OCI-LY3 (cell line): Measurements from ENCODE around the gene NKAIN2.

Experiments
- H2AFZ ChIP-seq: fragments of 200-600, 300-600 bp; shearing (Covaris generic); 2 replicates; pipeline ENCODE4 v1.6.0; 2014; ENCODE audit warnings: antibody characterized with exemption, low read depth, low read length
- H3K27ac ChIP-seq: fragments of 200-600, 300-600 bp; sonication (generic); 2 replicates; pipeline ENCODE4 v1.5.1; 2014; ENCODE audit warnings: mild to moderate bottlenecking, low read length, moderate library complexity, mixed read lengths
- H3K27me3 ChIP-seq: fragments of 200-600, 300-600 bp; sonication (generic); 2 replicates; pipeline ENCODE4 v1.6.1; 2014; ENCODE audit warnings: low read depth, low read length, mixed read lengths
- H3K36me3 ChIP-seq: fragments of 200-600, 300-600 bp; sonication (generic); replicated peaks from 2 replicates; pipeline ENCODE3; 2014; ENCODE audit warnings: low read depth, low read length, mixed read lengths
- H3K4me1 ChIP-seq: fragments of 300-600, 200-600 bp; sonication (generic); 2 replicates; pipeline ENCODE4 v1.6.1; 2014; ENCODE audit warnings: low read length, mixed read lengths
- H3K4me2 ChIP-seq: fragments of 200-600, 300-600 bp; sonication (generic); 2 replicates; pipeline ENCODE4 v1.6.1; 2014; ENCODE audit warnings: low read length, mixed read lengths
- H3K4me3 ChIP-seq: fragments of 300-600, 200-600 bp; sonication (generic); 2 replicates; pipeline ENCODE4 v1.5.1; 2014; ENCODE audit warnings: antibody characterized with exemption, mild to moderate bottlenecking, low read length, moderate library complexity
- H3K79me2 ChIP-seq: fragments of 300-600, 200-600 bp; shearing (Covaris generic); 2 replicates; pipeline ENCODE4 v1.6.1; 2014; ENCODE audit warnings: mild to moderate bottlenecking, low read length, mixed read lengths
- H3K9ac ChIP-seq: fragments of 300-600, 200-600 bp; shearing (Covaris generic); 2 replicates; pipeline ENCODE4 v1.6.0; 2014; ENCODE audit warnings: mild to moderate bottlenecking, low read length, moderate library complexity
- H3K9me3 ChIP-seq: fragments of 200-600, 300-600 bp; shearing (Covaris generic); 2 replicates; pipeline ENCODE4 v1.6.1; 2014; ENCODE audit warnings: low read length, mixed read lengths; ENCODE audit not compliant: insufficient read depth
- H4K20me1 ChIP-seq: fragments of 200-600, 300-600 bp; sonication (generic); 2 replicates; pipeline ENCODE4 v1.6.1; 2016; ENCODE audit warnings: low read length, mixed read lengths; ENCODE audit not compliant: insufficient read depth
- EZH2phosphoT487 ChIP-seq: fragments of 200-600 bp; shearing (Covaris generic); IDR thresholded peaks from 2 replicates; pipeline ENCODE4 v1.6.1; 2018; ENCODE audit warnings: antibody characterized with exemption, mixed run types, low read depth
- TF ChIP-seq, protein P1 (sequence below): fragments of 200-600, 300-600 bp; sonication (generic); IDR thresholded peaks from 2 replicates; pipeline ENCODE4 v1.5.1; 2014; ENCODE audit warnings: antibody characterized with exemption, low read length, low read depth

The NKAIN2 gene

DNA sequence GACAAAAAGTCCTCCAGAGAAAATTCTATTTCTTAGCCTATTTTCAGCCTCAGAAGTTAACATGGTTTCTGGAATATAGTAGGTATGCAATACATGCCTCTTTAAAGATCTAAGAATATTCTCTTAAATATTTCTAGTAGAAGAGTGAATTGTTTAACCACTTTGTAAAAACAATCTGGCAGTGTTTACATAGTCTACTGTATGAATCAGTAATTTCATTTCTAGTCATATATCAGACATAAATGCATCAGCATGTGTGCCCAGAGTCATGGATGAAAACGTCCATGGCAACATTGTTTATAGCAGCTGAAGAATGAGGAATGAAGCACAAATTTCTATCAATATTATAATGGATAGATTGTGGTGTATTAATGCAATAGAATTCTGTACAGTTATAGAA lies 124.9 kb downstream of the NKAIN2 start:
- Histone ChIP-seq H4K20me1 (no peaks in the 10 kb centered on the region), H3K4me1 (peaks cover 39% of the 10 kb centered on the region), H3K79me2 (no peaks in the 10 kb centered on the region), H3K9ac (no peak overlapping the region), H3K36me3 (peaks cover 3% of the 10 kb centered on the region), H3K4me3 (no peak overlapping the region), H2AFZ (no peak overlapping the region), H3K27me3 (no peaks in the 10 kb centered on the region), H3K9me3 (no peaks in the 10 kb centered on the region), H3K4me2 (no peak overlapping the region), H3K27ac (no peak overlapping the region)
- TF ChIP-seq EZH2phosphoT487: no peak
- TF ChIP-seq, protein P1, sequence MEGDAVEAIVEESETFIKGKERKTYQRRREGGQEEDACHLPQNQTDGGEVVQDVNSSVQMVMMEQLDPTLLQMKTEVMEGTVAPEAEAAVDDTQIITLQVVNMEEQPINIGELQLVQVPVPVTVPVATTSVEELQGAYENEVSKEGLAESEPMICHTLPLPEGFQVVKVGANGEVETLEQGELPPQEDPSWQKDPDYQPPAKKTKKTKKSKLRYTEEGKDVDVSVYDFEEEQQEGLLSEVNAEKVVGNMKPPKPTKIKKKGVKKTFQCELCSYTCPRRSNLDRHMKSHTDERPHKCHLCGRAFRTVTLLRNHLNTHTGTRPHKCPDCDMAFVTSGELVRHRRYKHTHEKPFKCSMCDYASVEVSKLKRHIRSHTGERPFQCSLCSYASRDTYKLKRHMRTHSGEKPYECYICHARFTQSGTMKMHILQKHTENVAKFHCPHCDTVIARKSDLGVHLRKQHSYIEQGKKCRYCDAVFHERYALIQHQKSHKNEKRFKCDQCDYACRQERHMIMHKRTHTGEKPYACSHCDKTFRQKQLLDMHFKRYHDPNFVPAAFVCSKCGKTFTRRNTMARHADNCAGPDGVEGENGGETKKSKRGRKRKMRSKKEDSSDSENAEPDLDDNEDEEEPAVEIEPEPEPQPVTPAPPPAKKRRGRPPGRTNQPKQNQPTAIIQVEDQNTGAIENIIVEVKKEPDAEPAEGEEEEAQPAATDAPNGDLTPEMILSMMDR: no peak

DNA sequence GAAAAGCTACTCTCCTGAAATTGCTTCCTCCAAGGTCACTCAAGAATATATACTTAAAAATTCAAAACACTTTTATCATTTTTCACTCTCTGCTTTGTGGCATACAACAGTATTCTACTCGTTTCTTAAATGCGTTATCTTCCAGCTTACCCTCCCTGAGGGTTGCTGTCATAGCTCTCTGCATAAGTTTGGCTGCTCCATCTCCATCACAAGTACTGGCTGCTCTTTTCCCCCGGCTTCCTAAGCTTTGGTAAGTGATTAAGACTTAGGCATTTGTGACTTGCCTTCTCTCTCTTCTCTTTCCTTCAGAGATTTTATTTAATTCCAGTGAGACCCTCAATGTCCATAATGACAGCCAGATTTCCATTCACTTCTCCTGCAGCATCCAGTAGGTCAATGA lies 128.3 kb downstream of the NKAIN2 start:
- Histone ChIP-seq H3K36me3 (peaks cover 3% of the 10 kb centered on the region), H3K4me2 (no peak overlapping the region), H3K4me3 (no peak overlapping the region), H2AFZ (no peak overlapping the region), H3K27ac (no peak overlapping the region), H3K9me3 (no peaks in the 10 kb centered on the region), H4K20me1 (no peaks in the 10 kb centered on the region), H3K9ac (no peak overlapping the region), H3K4me1 (peaks cover 12% of the 10 kb centered on the region), H3K79me2 (no peaks in the 10 kb centered on the region), H3K27me3 (no peaks in the 10 kb centered on the region)
- TF ChIP-seq, protein P1: no peak

DNA sequence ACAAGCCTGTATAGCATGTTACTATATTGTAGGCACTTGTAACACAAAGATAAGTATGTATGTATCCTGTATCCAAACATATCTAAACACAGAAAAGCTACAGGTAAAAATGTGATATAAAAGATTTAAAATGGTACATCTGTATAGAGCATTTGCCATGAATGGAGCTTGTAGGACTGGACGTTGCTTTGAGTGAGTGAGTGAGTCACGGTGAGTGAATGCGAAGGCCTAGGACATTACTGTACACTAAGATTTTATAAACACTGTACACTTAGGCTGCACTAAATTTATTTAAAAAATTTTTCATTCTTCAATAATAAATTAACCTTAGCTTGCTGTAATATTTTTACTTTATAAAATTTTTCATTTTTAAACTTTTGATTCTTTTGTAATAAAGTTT lies 136.9 kb downstream of the NKAIN2 start:
- H3K9ac ChIP-seq: no peak overlapping the region
- H3K4me3 ChIP-seq: no peak overlapping the region
- H3K4me1 ChIP-seq: no peaks in the 10 kb centered on the region
- H3K9me3 ChIP-seq: no peaks in the 10 kb centered on the region
- no peaks in the 10 kb centered on the region for H3K36me3 ChIP-seq
- H4K20me1 ChIP-seq: no peaks in the 10 kb centered on the region
- H3K79me2 ChIP-seq: no peaks in the 10 kb centered on the region
- no peak overlapping the region for H2AFZ ChIP-seq
- no peak for TF ChIP-seq EZH2phosphoT487
- TF ChIP-seq, protein P1: no peak
- no peak overlapping the region for H3K4me2 ChIP-seq
- no peaks in the 10 kb centered on the region for H3K27me3 ChIP-seq
- no peak overlapping the region for H3K27ac ChIP-seq

DNA sequence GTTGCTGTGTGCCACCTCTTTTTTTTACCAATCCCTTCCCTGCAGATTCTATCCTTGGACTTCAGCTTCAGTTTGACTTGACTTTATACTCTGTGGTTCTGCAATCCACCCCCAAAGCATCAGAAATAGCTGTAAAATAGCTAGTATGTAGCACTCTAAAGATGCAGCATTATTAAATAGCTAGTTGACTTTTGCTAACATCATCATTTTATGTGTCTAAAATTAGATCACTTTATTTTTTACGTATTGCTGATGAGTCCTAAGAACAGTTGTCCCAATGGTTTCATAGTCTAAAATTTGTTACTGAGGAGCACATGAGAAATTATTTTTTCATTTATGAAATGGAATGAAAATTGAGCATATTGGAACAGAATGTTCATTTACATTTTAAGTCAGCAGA lies 138.2 kb downstream of the NKAIN2 start:
- no peak overlapping the region for H3K9ac ChIP-seq
- TF ChIP-seq EZH2phosphoT487: no peak
- TF ChIP-seq, protein P1: no peak
- no peak overlapping the region for H3K27ac ChIP-seq
- H3K4me3 ChIP-seq: no peak overlapping the region
- H3K4me1 ChIP-seq: no peaks in the 10 kb centered on the region
- H2AFZ ChIP-seq: no peak overlapping the region
- no peaks in the 10 kb centered on the region for H3K27me3 ChIP-seq
- H3K36me3 ChIP-seq: no peaks in the 10 kb centered on the region
- H4K20me1 ChIP-seq: no peaks in the 10 kb centered on the region
- H3K4me2 ChIP-seq: no peak overlapping the region
- no peaks in the 10 kb centered on the region for H3K79me2 ChIP-seq
- no peaks in the 10 kb centered on the region for H3K9me3 ChIP-seq
